GM06990 (cell line): ENCODE data around the gene RPS5.

Experiments
- DNase-seq: peaks from one replicate; pipeline ENCODE4 v3.0.0-alpha.2; 2011; ENCODE audit not compliant: insufficient read length; ENCODE audit errors: extremely low read depth
- H3K27me3 ChIP-seq: replicated peaks from 2 replicates; pipeline ENCODE4 v1.6.0; 2011; ENCODE audit warnings: low read length; ENCODE audit not compliant: control insufficient read depth, insufficient read depth
- H3K36me3 ChIP-seq: 2 replicates; pipeline ENCODE4 v1.5.1; 2011; ENCODE audit warnings: low read length; ENCODE audit not compliant: control insufficient read depth, insufficient read depth
- H3K4me3 ChIP-seq: replicated peaks from 2 replicates; pipeline ENCODE4 v1.5.1; 2011; ENCODE audit warnings: low read depth, mild to moderate bottlenecking, control low read depth, low read length
- TF ChIP-seq, protein P1 (sequence below): IDR thresholded peaks from 2 replicates; pipeline ENCODE4 v1.5.1; 2011; ENCODE audit warnings: low read length, control low read depth, mild to moderate bottlenecking, inconsistent platforms; ENCODE audit not compliant: insufficient read depth, poor library complexity, severe bottlenecking

RPS5 gene

DNA sequence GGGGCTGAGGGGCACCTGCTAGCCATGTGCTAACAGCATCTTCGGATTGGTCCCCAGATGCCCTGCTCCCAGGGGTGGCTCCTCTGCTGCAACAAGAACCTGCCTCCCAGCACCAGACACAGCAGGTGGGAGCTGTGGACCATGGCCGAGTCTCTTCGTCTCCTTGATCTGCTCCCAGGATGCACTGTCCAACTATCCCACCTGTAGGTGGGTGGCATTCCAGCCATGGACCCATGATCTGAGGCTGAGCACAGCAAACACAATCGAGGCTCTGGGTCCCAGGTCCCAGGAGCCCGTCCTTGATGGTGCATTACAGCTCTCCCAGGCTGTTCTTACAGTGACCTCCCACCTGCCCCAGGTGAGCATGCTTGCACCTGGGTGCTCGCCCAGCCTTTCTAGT is 7.8 kb upstream of the RPS5 start:
- no peaks in the 10 kb centered on the region for H3K27me3 ChIP-seq
- H3K4me3 ChIP-seq: no peak overlapping the region
- DNase-seq: no peak
- TF ChIP-seq, protein P1, sequence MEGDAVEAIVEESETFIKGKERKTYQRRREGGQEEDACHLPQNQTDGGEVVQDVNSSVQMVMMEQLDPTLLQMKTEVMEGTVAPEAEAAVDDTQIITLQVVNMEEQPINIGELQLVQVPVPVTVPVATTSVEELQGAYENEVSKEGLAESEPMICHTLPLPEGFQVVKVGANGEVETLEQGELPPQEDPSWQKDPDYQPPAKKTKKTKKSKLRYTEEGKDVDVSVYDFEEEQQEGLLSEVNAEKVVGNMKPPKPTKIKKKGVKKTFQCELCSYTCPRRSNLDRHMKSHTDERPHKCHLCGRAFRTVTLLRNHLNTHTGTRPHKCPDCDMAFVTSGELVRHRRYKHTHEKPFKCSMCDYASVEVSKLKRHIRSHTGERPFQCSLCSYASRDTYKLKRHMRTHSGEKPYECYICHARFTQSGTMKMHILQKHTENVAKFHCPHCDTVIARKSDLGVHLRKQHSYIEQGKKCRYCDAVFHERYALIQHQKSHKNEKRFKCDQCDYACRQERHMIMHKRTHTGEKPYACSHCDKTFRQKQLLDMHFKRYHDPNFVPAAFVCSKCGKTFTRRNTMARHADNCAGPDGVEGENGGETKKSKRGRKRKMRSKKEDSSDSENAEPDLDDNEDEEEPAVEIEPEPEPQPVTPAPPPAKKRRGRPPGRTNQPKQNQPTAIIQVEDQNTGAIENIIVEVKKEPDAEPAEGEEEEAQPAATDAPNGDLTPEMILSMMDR: no peak
- no peaks in the 10 kb centered on the region; the same call in 1 of the 2 replicates for H3K36me3 ChIP-seq

DNA sequence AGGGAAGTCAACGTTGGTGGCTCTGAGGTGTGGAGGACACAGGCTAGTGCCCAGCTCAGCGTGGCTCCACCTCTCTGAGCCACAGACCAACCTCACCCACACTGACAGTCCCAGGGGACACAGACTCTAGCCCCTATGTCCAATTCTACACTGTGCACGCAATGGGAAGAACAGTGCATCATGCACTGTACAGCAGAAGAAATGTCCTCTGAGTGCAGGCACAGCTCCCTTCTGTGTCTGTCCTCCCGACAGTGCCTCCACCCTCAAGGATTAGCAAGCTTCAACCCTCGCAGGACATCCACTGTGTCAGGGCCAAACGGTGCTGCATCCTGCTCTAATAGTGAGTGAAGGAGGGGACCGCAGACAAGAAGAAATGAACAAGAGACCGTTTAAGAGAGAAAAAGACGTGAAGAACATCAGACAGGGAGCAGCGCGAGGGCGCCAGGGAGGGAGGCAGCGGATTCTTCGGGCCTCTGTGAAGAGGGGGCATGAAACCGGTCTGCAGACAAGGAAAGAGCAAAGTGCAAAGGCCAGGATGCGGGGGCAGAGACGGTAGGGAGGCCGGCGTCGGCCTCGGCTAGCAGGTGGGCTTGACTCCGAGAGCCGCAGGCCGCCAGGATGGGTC is 6.9 kb upstream of the RPS5 start:
- Histone ChIP-seq H3K4me3 (peak overlapping the region; percentile 77), H3K27me3 (no peaks in the 10 kb centered on the region), H3K36me3 (no peaks in the 10 kb centered on the region; the same call in 1 of the 2 replicates)
- TF ChIP-seq, protein P1: no peak
- DNase-seq: no peak

DNA sequence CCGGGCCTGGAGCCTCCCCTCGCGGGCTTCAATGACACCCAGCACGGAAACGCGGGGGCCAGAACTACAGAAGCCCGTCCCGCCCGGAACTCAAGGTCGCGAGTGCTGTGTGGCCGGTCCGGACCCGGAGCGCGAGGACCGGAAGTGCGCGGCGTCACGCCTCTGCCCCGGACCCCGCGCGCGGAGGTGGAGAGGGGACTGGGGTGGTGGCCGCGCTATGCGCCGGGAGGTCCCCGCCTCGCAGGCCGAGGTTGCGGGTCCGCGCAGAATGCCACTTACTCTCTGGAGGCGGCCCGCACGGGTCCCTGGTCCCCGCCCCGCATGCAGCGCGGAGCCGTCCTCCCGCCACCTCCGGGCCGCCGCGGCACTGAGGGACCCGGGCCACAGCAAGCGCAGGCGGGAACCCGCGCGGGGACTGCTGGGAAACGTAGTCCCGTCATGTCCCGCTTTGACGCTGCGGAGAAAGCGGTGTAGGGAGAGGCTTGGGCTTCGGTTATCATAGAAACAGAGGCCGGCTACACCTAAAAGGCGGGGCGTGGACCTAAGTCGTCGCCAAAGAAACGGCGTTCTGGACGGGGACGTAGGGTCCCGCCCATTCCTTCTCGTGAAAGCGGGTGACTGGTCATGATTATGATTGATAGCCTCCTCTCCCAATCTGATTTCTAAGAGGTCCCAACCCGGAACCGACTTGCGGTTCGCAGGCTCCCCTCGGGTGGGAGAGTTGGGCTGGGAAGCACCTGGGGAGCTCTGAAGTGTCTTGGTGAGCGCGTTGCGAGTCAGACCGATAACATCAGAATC is 6.2 kb upstream of the RPS5 start, which contains the start of gene ZNF837:
ZNF837 (minus strand) TSS at position 369 of the 798 bp plus-strand sequence. CDS start 11,698 bp downstream, outside the sequence.
- TF ChIP-seq, protein P1: peak; percentile 18

DNA sequence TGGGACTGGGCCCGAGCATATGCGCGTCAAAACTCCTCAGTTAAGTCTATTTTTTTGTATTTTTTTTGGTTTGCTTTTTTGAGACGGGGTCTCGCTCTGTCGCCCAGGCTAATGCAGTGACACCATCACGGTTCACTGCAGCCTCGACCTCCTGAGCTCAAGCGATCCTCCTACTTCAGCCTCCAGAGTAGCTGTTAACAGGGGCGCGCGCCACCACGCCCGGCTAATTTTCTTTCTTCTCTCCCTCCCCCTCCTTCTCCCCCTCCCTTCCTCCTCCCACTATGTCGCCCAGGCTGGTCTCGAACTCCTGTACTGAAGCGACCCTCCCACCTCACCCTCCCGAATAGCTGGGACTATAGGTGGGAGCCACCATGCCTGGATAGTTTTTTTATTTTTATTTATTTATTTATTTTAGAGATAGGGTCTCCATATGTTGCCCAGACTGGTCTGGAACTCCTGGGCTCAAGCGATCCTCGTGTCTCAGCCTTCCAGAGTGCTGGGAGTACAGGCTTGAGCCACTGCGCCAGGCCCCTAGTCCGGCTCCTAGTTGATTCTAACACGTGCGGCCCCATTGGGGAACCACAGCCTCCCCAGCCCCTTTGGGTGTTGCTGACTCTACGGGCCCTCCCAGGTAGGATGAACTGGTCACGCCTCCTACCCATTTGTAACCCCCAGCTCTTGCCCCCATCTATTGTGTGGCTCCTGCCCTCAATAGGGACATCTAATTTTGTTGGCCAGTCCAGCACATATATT is 5.4 kb upstream of the RPS5 start:
- Histone ChIP-seq H3K4me3 (peak overlapping the region; percentile 77), H3K36me3 (no peaks in the 10 kb centered on the region; the same call in 1 of the 2 replicates), H3K27me3 (no peaks in the 10 kb centered on the region)
- no peak for DNase-seq
- TF ChIP-seq, protein P1: no peak

More for the DNA sequence above, 6.2 kb upstream of the RPS5 start, which contains the start of gene ZNF837:
- H3K4me3 ChIP-seq: peak within 1 kb of the TSS; percentile 77
- DNase-seq: peak; percentile 98
- H3K27me3 ChIP-seq: no peaks in the 10 kb centered on the region
- H3K36me3 ChIP-seq: no peaks in the 10 kb centered on the region; the same call in 1 of the 2 replicates

DNA sequence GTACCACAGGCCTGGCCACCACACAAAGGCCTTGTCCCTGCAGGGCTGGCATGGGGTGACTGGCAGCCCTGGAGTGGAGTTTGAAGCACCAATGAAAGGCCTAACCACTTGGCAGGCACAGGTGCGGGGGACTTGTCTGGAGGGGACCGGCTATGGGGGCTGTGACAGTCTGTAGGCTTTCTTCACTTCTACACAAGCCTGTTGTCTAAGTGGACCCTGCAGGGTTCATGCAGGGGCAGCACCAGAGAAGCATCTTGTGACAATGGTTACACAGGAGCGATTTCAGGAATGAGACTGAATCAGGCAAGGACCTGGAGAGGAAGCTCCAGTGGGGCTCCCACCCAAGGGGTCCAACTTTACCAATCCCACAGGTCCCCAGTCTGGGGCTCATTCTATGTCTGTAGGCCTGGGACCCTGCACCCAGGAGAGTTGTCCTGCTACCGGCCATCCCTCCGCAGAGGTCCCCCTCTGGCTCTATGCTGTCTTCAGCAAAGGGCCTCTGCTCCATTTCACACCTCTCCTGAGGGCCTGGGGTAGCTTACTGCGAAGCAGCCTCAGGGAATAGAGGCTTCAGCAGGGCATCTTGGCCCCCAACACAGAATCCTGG is 4.0 kb upstream of the RPS5 start:
- Histone ChIP-seq H3K4me3 (no peak overlapping the region), H3K36me3 (peaks cover 1% of the 10 kb centered on the region; the same call in 1 of the 2 replicates), H3K27me3 (no peaks in the 10 kb centered on the region)

More for the DNA sequence above, 4.0 kb upstream of the RPS5 start:
- TF ChIP-seq, protein P1: no peak
- no peak for DNase-seq
